Bronchial epithelial cell (primary cell): ENCODE measurements around the gene BRAP. TPM values are rescaled to one million over a fixed set of nuclear protein-coding genes. Genes with fewer than 3 reads are reported as not detected.
"Not testable (repeated sequence)": the region's sequence is repeated elsewhere in the genome, so short reads cannot be mapped to it uniquely, and the experiment has no call there.

Experiments used
- DNase-seq: peaks from one replicate; pipeline ENCODE4 v3.0.0-alpha.2; 2010; ENCODE audit warnings: low read depth
- FAIRE-seq: peaks from 2 replicates; lab custom pipeline; 2011; peaks lifted over from hg19 to GRCh38; lab: Jason Lieb, UNC
- H3K27me3 ChIP-seq: 2 replicates; pipeline ENCODE4 v1.5.1; 2011; ENCODE audit warnings: low read length; ENCODE audit not compliant: control insufficient read depth, insufficient read depth
- H3K36me3 ChIP-seq: 2 replicates; pipeline ENCODE4 v1.5.1; 2011; ENCODE audit warnings: low read length; ENCODE audit not compliant: control insufficient read depth, insufficient read depth
- H3K4me3 ChIP-seq: 2 replicates; pipeline ENCODE4 v1.5.1; 2011; ENCODE audit warnings: mild to moderate bottlenecking, low read depth, low read length, control low read depth
- total RNA-seq: library from RNA; depleted of rRNA; stranded (reverse); fragments of >200 nt; gene quantifications from 2 replicates; pipeline ENCODE4 v1.2.1, GENCODE V29; 2014
- TF ChIP-seq, protein P1 (sequence below): IDR thresholded peaks from 2 replicates; pipeline ENCODE4 v1.5.1; 2011; ENCODE audit warnings: mild to moderate bottlenecking, moderate library complexity, low read length, control low read depth, inconsistent platforms; ENCODE audit not compliant: insufficient read depth, severe bottlenecking

Gene BRAP
- total RNA-seq, 1 donor from 2014 or later: 18.7 TPM

- no peak for FAIRE-seq
- H3K36me3 ChIP-seq: peaks cover 6% of the 10 kb centered on the region
These were observed 884 bp upstream of the BRAP start for GRCh38 chr12:111686574-111687105.

GRCh38 chr12:111685322-111685810, 390 bp downstream of the BRAP start:
- Histone ChIP-seq H3K27me3 (no peaks in the 10 kb centered on the region), H3K4me3 (peak overlapping the region; percentile 93), H3K36me3 (peaks cover 8% of the 10 kb centered on the region)
- no peak for FAIRE-seq
- DNase-seq: peak; percentile 17
- TF ChIP-seq, protein P1, sequence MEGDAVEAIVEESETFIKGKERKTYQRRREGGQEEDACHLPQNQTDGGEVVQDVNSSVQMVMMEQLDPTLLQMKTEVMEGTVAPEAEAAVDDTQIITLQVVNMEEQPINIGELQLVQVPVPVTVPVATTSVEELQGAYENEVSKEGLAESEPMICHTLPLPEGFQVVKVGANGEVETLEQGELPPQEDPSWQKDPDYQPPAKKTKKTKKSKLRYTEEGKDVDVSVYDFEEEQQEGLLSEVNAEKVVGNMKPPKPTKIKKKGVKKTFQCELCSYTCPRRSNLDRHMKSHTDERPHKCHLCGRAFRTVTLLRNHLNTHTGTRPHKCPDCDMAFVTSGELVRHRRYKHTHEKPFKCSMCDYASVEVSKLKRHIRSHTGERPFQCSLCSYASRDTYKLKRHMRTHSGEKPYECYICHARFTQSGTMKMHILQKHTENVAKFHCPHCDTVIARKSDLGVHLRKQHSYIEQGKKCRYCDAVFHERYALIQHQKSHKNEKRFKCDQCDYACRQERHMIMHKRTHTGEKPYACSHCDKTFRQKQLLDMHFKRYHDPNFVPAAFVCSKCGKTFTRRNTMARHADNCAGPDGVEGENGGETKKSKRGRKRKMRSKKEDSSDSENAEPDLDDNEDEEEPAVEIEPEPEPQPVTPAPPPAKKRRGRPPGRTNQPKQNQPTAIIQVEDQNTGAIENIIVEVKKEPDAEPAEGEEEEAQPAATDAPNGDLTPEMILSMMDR: no peak

More at GRCh38 chr12:111686574-111687105, 884 bp upstream of the BRAP start:
- Histone ChIP-seq H3K4me3 (peak overlapping the region; percentile 93), H3K27me3 (no peaks in the 10 kb centered on the region)
- TF ChIP-seq, protein P1: no peak
- peak; percentile 2 for DNase-seq

DNA sequence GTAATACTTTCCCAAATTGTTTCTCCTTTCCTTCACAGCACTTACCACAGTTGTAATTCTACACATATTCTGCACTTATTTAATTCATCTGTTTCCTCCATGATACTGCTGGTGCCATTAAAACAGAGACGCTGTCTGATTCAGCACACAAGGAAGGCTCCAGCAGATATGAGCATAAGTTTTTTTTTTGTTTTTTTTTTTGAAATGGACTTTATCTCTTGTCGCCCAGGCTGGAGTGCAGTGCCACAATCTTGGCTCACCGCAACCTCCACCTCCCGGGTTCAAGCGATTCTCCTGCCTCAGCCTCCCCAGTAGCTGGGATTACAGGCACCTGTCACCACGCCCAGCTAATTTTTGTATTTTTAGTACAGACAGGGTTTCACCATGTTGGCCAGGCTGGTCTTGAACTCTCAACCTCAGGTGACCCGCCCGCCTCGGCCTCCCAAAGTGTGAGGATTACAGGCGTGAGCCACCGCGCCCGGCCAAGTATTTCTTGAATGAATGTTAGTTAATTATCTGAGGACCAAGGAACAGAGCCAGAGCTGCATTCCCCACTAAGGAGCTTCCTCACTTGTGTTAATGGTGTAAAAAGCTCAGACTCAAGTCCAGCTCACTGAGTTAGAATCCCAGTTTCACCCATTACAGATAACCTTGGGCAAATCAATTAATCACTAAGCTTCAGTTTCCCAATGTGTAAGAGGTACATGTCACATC, 1.1 kb downstream of the BRAP start:
- peak overlapping the region; percentile 93 for H3K4me3 ChIP-seq
- peak; percentile 5 for DNase-seq
- not testable (repeated sequence) for FAIRE-seq, H3K36me3 ChIP-seq, H3K27me3 ChIP-seq

GRCh38 chr12:111677186-111677585, 8.6 kb downstream of the BRAP start:
- Histone ChIP-seq H3K4me3 (no peak overlapping the region), H3K27me3 (no peaks in the 10 kb centered on the region), H3K36me3 (peaks cover 18% of the 10 kb centered on the region)
- TF ChIP-seq, protein P1: no peak
- no peak for FAIRE-seq
- no peak for DNase-seq

- H3K36me3 ChIP-seq: peaks cover 21% of the 10 kb centered on the region
- no peak for FAIRE-seq
These were observed 12.3 kb downstream of the BRAP start for GRCh38 chr12:111673503-111673902.

GRCh38 chr12:111672822-111673381, 12.9 kb downstream of the BRAP start:
- Histone ChIP-seq H3K36me3 (peaks cover 21% of the 10 kb centered on the region), H3K4me3 (no peak overlapping the region), H3K27me3 (no peaks in the 10 kb centered on the region)
- TF ChIP-seq, protein P1: no peak
- FAIRE-seq: no peak
- no peak for DNase-seq

More at GRCh38 chr12:111673503-111673902, 12.3 kb downstream of the BRAP start:
- peak; percentile 11 for DNase-seq
- no peak overlapping the region for H3K4me3 ChIP-seq
- no peaks in the 10 kb centered on the region for H3K27me3 ChIP-seq
- TF ChIP-seq, protein P1: no peak
